Activated CD8-positive, alpha-beta memory T cell treated with anti-CD3 and anti-CD28 coated beads for 4 hours (primary cell): Measurements from ENCODE around the gene FAM169A.
"Not testable (repeated sequence)": the region's sequence is repeated elsewhere in the genome, so short reads cannot be mapped to it uniquely, and the experiment has no call there.

ENCODE experiments used
- DNase-seq, 2 donors: peaks; one replicate each; pipeline ENCODE4 v3.0.0-alpha.2; 2020; ENCODE audit warnings: low read depth in 2 of 2

Gene FAM169A

GRCh38 chr5:74865804-74866595 is at the start of gene FAM169A:
Gene FAM169A (minus strand): TSS chr5:74866387. CDS start chr5:74841676, 24,711 bp downstream.
- DNase-seq = peak in 1 of 2 donors; percentile 18

- DNase-seq = no peak
These were observed 49.3 kb upstream of the FAM169A start for GRCh38 chr5:74915488-74915887.

GRCh38 chr5:74911421-74911820 is 45.2 kb upstream of the FAM169A start:
- not testable (repeated sequence) for DNase-seq

GRCh38 chr5:74909888-74910287 is 43.7 kb upstream of the FAM169A start:
- DNase-seq = not testable (repeated sequence)

GRCh38 chr5:74908237-74908636 is 42.0 kb upstream of the FAM169A start:
- not testable (repeated sequence) for DNase-seq

GRCh38 chr5:74904713-74905112 is 38.5 kb upstream of the FAM169A start:
- not testable (repeated sequence) for DNase-seq

- DNase-seq = peak in 1 of 2 donors; percentile 4
These were observed 37.1 kb upstream of the FAM169A start for GRCh38 chr5:74903165-74903787.

- no peak for DNase-seq
These were observed 30.9 kb upstream of the FAM169A start for GRCh38 chr5:74897049-74897448.

GRCh38 chr5:74895906-74896305 is 29.7 kb upstream of the FAM169A start:
- DNase-seq = no peak

- no peak for DNase-seq
These were observed 28.2 kb upstream of the FAM169A start for GRCh38 chr5:74894351-74894750.

- no peak for DNase-seq
These were observed 26.7 kb upstream of the FAM169A start for GRCh38 chr5:74892921-74893320.

- DNase-seq = no peak
These were observed 23.4 kb upstream of the FAM169A start for GRCh38 chr5:74889523-74890105.

- no peak for DNase-seq
These were observed 21.9 kb upstream of the FAM169A start for GRCh38 chr5:74888117-74888516.

- no peak for DNase-seq
These were observed 19.0 kb upstream of the FAM169A start for GRCh38 chr5:74885170-74885569.

- not testable (repeated sequence) for DNase-seq
These were observed 16.4 kb upstream of the FAM169A start for GRCh38 chr5:74882379-74883134.

- DNase-seq = no peak
These were observed 11.6 kb upstream of the FAM169A start for GRCh38 chr5:74877624-74878304.

- DNase-seq = no peak
These were observed 10.0 kb upstream of the FAM169A start for GRCh38 chr5:74875994-74876791.

GRCh38 chr5:74873525-74874249 is 7.5 kb upstream of the FAM169A start:
- DNase-seq = no peak

GRCh38 chr5:74870299-74871067 is 4.3 kb upstream of the FAM169A start:
- no peak for DNase-seq
